Measurements from ENCODE around the gene MYO5C.
"Not testable (repeated sequence)": the region's sequence is repeated elsewhere in the genome, so short reads cannot be mapped to it uniquely, and the experiment has no call there.

The MYO5C gene

DNA sequence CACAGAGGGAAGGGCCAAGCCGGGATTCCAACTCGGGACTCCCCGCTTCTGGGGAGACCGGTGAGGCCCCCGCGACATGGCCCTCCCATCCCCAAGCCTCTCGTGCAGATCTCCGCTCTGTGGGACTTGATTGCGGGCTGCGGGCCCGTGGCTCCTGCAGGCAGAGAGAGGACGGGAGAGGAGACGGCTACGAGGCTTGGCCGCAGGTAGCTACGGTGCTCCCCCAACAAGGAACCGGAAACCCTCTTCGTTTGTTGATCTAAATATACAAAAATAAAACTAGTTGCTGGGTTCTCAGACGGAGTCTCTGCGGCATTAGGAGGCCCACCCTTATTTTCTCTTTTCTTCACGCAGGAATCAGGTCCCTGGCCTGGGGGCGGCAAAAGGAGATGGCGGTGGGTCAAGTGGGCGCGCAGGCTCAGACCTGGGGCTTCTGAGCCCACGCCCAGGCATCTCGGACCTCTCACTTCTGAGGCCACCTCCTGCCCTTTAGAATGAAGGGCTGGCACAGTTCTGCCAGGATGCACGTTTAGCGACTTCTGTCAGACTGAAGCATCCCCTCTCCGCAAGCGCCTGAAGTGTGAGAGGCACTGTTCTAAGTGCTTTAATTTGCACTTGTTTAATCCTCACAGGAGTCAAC, 115.3 kb downstream of the MYO5C start:
- in situ Hi-C loops (cut with MboI; ENCODE audit: low sequenced_read_pairs) = no loop called here

DNA sequence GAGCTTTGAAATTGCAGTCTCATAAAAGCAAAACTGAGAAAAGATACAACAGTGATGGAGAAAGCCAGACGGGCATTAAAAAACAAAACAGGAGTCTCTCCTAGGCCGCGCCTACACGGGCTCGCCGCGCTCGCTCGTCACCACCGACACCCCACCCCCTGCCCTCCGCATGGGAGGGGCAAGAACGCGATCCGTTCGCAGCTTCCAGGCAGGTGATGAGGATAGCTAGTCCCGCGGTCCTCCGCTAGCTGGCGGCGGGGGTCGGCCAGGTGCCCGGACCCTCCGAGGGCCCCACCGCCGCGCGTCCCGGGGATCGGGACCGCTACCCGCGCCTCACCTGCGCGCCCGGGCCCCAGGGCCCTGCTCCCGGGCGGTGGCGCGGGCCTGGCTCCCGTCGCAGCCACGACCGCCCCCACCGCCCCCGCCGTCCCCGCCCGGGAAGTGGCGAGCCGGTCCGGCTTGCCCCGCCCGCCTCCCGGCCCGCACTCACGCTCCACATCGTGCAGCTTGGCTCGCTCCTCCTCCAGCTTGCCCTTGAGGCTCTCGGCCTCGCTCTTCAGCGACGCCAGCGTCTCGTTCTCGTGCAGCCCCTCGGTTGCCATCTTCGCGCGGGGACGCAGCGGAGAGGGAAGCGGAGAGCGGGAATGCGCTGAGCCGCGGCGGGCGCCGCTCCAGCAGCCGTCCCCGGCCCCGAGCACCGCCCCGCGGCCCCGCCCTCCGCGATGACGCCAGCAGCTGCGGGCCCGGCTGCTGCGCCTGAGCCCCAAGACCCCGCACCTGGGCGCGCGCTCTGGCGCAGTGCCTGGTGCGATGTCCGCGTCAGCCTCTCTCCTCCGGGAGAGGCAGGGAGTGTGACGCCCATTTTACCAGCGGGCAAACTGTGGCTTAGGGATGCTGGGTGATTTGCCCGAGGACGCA, 116.1 kb downstream of the MYO5C start:
- in situ Hi-C loops (cut with MboI; ENCODE audit: low sequenced_read_pairs) = no loop called here

DNA sequence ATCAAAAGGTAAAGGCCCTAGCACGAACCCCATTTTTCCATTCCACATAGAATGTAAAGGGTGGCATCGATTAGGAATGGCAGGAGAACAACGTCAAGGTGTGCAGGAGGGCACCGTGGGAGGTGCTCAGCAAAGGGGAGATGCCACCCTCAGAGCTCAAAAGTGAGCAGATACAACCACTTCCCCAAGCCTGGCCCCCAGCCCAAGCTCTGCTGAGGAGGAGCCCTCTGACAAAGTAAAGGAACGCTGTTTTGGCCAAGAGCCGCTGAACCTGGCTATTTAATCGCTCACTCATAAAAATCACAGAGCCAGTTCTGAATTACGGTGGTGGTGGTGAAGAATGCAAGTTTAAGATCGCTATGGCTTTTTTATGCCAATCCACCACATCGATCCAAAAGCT, 116.8 kb downstream of the MYO5C start:
- in situ Hi-C loops (cut with MboI; ENCODE audit: low sequenced_read_pairs) = no loop called here

DNA sequence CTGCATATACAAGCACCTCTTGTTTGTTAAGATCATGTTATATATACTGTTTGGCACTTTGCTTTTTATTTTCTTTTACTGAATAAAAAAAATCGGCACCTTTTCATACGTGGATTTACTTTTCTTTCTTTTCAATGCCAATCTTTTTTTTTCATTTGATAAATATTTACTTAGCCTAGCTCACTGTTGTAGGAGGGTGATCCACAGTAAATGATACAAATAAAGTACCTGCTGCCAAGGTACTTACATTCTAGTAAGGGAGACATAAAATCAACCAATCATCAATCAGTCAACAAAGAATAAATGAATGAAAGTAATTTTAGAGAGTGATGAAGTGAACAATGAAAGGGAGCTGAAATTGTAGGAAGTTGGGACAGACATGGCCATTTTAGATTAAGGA, 122.7 kb downstream of the MYO5C start:
- in situ Hi-C loops (cut with MboI; ENCODE audit: low sequenced_read_pairs) = no loop called here

DNA sequence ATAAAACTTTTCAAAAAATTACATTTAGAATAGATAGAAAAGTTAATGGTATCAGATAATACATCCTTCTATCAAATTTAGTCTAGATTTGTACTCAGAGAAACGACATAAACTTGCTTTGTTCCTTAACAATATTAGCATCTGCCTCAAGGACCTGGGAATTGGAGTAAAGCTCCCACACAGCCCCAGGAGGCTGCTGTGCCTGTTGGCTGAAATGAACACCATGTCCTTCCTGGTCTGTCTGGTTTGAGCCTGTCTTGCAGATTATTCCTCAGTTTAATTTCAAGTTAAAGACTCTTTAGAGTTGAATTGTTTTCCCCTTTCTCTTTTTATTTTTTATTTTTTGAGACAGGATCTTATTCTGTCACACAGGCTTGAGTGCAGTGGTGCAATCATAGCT, 123.8 kb downstream of the MYO5C start:
- in situ Hi-C loops (cut with MboI; ENCODE audit: low sequenced_read_pairs) = no loop called here

DNA sequence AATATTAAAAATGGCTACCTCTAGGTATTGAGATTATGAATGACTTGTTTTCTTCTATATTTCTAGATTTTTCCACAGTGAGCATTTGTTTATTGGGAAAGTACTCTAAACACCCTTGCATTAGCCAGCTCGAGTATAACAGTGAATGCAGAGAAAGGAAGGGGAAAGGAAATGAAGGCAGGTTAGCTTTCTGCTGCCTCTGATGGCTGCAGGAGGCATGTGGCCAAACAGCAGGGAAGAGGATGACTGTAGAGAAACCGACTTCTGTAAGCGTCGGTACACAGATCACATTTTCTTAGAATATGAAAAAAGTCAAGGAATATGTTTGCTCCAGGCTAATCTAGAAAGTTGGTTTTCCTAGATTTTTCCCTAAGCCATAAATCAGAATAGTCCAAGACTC, 124.2 kb downstream of the MYO5C start:
- in situ Hi-C loops (cut with MboI; ENCODE audit: low sequenced_read_pairs) = no loop called here

DNA sequence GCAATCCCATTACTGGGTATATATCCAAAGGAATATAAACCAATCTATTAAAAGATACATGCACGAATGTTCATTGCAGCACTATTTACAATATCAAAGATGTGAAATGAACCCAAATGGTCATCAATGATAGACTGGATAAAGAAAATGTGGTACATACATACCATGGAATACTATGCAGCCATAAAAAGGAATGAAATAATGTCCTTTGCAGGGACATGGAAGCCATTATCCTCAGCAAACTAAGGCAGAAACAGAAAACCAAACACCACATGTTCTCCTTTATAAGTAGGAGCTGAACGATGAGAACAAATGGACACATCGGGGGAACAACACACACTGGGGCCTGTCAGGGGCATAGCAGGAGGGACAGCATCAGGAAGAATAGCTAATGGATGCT, 125.4 kb downstream of the MYO5C start:
- in situ Hi-C loops (cut with MboI; ENCODE audit: low sequenced_read_pairs) = not testable (repeated sequence)

DNA sequence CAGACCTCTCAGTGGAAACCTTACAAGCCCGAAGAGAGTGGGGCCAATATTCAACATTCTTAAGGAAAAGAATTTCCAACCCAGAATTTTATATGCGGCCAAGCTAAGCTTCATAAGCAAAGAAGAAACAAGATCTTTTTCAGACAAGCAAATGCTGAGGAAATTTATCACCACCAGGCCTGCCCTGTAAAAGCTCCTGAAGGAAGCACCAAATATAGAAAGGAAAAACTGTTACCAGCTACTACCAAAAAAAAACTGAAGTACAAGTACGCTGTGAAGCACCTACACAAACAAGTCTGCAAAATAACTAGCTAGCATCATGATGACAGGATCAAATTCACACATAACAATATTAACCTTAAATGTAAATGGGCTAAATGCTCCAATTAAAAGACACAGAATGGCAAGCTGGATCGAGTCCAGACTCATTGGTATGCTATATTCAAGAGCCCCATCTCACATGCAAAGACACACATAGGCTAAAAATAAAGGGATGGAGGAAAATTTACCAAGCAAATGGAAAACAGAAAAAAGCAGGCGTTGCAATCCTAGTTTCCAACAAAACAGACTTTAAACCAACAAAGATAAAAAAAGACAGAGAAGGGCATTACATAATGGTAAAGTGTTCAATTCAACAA, 130.0 kb downstream of the MYO5C start:
- in situ Hi-C loops (cut with MboI; ENCODE audit: low sequenced_read_pairs) = not testable (repeated sequence)

DNA sequence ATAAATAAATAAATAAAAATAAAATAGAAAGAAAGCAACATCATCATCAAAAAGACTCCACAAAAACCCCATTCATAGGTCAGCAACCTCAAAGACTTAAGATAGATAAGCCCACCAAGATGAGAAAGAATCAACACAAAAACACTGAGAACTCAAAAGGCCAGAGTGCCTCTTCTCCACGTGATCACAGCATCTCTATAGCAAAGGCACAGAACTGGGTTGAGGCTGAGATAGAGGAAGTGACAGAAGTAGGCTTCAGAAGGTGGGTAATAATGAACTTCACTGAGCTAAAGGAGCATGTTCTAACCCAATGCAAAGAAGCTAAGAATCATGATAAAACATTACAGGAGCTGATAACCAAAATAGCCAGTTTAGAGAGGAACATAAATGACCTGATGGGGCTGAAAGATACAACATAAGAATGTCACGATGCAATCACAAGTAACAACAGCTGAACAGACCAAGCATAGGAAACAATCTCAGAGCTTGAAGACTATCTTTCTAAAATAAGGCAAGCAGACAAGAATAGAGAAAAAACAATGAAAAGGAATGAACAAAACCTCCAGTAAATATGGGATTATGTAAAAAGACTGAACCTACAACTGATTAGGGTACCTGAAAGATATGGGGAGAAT, 130.9 kb downstream of the MYO5C start:
- in situ Hi-C loops (cut with MboI; ENCODE audit: low sequenced_read_pairs) = no loop called here

DNA sequence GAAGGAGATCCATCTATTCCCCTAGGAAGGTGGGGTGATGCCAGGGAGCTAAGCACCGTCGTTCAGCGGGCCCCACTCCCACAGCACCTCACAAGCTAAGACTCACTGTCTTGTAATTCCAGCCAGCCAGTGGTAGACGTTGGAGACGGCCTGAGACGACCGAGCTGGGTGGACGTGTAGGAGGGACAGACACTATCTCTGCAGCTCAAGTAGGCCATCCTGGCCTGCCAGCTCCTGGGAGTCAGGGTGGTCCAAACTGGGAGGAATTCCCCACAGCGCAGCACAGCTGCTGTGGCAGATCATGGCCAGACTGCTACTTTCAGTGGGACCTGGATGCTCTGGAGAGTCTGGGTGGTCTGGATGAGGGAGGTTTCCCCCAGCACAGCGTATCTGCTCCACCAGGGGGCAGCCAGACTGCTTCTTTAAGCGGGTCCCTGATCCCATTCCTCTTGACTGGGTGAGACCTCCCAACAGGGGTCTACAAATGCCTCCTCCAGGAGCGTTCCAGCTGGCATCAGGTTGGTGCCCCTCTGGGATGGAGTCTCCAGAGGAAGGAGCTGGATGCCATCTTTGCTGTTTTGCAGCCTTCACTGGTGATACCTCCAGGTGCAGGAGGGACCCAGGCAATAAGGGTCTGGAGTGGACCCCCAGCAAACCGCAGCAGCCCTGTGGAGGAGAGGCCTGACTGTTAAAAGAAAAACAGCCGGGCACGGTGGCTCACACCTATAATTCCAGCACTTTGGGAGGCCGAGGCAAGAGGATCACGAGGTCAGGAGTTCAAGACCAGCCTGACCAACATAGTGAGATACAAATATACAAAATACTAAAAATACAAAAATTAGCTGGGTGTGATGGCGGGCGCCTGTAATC, 132.0 kb downstream of the MYO5C start:
- in situ Hi-C loops (cut with MboI; ENCODE audit: low sequenced_read_pairs) = no loop called here

DNA sequence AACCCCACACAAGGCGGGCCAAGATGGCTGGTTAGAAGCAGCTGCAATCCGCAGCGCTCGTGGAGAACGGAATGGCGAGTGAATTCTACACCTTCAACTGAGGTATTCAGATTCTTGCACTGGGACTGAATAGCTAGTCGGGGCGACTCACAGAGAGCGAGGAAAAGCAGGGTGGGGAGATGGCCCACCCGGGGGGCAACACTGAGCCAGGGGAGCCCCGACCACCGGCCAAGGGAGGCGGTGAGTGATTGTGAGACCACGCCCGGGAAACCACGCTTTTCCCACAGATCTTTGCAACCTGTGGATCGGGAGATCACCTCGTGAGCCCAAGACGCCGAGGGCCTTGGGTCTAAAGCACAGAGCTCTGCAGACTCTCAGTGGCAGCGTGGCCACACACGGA, 132.7 kb downstream of the MYO5C start:
- in situ Hi-C loops (cut with MboI; ENCODE audit: low sequenced_read_pairs) = no loop called here

DNA sequence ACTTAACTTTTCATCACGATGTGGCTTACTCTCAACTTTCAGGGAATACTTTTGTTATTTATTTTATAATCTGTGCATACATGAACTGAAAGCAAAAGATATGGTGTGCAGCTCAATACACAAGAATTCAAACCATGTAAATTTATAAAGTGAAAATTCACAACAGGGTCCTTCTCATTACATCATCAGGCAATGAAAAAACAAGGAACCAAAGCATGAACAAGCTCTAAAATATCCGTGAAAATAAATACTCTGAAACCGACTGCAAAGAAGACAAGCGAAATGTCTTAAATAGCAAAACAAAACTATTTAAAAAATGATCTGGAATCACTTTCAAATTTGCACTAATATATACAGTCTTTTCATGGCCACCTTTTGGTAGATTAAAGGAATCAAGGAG, 133.3 kb downstream of the MYO5C start:
- in situ Hi-C loops (cut with MboI; ENCODE audit: low sequenced_read_pairs) = no loop called here

DNA sequence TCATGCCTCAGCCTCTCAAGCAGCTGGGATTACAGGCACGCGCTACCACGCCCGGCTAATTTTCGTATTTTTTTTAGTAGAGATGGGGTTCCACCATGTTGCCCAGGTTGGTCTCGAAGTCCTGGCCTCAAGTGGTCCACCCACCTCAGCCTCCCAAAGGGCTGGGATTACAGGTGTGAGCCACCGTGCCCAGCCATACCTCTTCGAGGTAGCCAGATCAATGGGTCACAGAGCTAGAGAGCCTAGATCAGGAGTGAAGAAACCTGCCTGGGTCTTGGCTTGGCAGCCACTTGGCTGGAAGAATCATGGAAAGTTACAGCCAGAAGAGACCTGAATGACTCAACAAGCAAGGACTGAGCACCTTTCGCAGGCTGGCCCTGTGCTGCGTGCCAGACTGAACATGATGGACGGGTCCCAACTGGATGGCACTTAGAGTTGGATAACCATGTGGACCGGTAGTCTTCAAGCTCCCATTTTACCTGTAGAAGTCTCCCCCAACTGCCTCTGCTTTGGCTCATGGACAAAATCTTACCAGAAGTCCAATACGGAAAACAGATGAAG, 134.1 kb downstream of the MYO5C start:
- in situ Hi-C loops (cut with MboI; ENCODE audit: low sequenced_read_pairs) = no loop called here

DNA sequence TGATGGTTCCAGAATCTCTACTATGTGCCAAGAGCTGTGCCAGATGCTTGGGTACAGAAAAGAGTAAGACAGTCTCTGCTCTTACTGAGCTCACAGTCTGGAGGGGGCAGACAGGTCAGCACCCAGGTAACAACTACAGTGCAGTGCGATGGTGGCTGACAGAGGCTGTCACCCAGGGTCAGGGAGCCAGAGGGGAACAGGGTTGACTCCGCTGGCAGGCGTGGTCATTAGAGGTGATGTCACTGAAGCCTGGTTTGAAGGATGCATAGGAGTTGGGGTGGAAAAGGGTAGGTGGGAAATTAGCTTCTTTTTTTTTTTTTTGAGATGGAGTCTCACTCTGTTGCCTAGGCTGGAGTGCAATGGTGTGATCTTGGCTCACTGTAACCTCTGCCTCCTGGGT, 136.0 kb downstream of the MYO5C start:
- in situ Hi-C loops (cut with MboI; ENCODE audit: low sequenced_read_pairs) = no loop called here

DNA sequence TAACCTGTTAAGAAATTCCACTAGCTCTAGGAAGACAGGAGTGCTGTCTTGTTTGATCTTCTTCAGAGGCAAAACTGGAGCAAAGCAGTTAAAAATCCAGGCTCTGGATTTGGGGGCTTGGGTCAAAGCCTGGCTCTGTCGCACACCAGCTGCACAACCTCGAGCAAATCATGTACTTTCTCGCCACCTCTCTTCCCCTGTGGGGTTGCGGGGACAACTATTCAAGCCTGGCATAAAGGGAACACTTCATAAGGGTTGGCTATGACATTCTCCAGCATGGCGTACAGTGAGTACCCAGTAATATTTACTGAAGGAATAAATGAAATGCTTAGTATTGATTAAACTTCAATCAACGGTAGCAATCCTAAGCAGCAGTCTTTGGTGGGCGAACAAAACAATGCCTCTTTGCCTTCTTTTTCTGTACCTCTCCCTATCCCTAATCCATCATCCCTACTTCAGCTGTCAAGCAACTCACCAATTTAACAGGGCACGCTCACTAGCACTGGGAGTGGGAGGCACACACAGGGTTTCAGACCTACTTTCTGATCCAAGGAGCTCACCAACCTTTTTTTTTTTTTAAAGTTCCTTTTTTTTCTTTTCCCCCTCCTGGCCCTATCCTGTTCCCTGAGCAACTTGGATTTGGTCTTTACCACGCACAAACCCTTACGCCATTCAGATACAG, 137.4 kb downstream of the MYO5C start:
- in situ Hi-C loops (cut with MboI; ENCODE audit: low sequenced_read_pairs) = no loop called here

DNA sequence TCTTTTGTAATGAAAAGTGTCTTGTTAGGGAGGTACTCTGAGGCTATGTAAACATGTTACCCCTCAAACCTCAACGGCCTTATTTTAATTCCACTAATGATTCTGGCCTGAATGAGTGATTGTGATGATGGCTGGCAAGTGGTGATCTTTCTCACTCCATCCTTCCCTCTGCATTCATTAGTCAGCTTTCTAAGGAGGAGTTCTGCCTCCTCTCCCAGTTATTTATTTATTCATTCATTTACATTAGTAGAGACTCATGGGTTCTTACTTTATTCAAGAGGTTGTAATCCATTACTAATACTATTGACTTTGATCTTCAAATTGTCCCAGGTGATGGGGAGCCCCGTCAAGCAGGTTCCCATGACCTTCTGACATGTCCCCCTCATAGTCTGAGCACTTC, 139.7 kb downstream of the MYO5C start:
- in situ Hi-C loops (cut with MboI; ENCODE audit: low sequenced_read_pairs) = no loop called here

DNA sequence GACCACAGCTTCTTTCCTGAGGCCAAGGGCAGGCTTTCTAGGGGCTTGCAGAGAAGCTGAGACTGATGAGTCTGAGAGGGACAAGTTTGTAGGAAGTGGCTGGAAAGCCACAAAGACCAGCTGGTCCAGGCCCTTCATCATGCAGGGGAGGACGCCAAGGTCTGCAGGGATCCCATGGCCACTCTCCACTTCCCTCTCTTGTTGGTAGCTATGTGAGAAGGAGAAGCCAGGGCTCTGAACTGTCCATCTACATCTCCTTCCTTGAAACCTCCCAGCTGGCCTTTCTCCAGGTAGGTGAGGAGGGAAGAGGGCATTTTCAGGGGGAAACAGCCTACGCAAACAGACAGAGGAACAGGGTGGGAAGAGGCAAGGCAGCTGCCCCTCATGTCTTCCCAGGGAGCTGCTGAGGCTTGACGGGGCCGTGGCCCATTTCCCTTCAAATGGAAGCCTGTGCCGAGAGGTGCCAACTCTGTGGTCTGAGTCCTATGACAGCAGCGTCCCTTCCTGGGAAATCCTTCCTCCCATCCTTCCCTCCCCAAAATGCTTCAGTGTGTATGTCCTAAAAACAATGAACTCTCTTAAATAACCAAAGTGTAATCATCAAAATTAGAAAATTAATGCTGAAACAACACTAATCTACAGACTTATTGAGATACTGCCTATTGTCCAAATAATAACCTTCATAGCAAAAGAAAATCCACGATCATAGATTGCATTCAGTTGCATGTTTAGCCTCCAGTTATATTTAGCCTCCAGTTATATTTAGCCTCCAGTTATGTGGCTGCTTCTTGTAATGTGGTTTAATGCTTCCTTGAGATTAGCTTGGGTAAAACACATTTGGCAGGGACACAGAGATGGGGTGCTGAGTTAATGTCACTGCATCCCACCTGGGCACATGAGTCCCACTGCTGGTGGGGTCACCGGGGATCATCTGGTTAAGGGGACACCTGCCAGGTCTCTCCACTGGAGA, 140.4 kb downstream of the MYO5C start:
- in situ Hi-C loops (cut with MboI; ENCODE audit: low sequenced_read_pairs) = no loop called here

All from HL-60/S4 treated with phorbol 12-myristate 13-acetate at 8.2 ng/mL for 4 days and 3 days (cell line).